Measurements from ENCODE around the gene DMXL1.

DNA sequence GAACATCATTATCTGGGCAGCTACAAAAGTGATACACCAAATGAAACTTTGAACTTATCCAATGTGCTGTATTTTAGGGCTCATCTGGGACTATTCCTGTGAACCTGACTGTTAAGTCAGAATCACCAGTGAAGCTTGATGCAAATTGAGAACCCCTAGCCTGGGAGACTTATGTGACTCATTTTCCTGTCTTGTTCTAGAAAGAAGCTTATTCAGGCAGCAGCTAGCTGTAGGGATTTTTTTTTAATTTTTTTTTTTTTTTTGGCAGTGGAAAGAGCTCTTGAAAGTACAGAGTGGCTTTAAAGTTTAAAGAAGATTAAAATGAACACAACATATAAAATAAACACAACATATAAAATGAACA is 203.9 kb downstream of the DMXL1 start:
- TF ChIP-seq, protein P1, sequence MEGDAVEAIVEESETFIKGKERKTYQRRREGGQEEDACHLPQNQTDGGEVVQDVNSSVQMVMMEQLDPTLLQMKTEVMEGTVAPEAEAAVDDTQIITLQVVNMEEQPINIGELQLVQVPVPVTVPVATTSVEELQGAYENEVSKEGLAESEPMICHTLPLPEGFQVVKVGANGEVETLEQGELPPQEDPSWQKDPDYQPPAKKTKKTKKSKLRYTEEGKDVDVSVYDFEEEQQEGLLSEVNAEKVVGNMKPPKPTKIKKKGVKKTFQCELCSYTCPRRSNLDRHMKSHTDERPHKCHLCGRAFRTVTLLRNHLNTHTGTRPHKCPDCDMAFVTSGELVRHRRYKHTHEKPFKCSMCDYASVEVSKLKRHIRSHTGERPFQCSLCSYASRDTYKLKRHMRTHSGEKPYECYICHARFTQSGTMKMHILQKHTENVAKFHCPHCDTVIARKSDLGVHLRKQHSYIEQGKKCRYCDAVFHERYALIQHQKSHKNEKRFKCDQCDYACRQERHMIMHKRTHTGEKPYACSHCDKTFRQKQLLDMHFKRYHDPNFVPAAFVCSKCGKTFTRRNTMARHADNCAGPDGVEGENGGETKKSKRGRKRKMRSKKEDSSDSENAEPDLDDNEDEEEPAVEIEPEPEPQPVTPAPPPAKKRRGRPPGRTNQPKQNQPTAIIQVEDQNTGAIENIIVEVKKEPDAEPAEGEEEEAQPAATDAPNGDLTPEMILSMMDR (conservative IDR thresholded peaks at IDR 0.05; ENCODE audit: low read depth, low read length): no peak
- no peak for TF ChIP-seq EZH2 (IDR thresholded peaks at IDR 0.05; ENCODE audit: low read length, unreplicated experiment)
- no peak for TF ChIP-seq EZH2phosphoT487 (IDR thresholded peaks at IDR 0.05; ENCODE audit: borderline replicate concordance, low read length)
